Measurements from ENCODE around the gene RPS16. TPM values are rescaled to one million over a fixed set of nuclear protein-coding genes. Genes with fewer than 3 reads are reported as not detected.

The RPS16 gene
- total and polyA plus RNA-seq, 4 donors = 109 to 1,094 (median 218) TPM

DNA sequence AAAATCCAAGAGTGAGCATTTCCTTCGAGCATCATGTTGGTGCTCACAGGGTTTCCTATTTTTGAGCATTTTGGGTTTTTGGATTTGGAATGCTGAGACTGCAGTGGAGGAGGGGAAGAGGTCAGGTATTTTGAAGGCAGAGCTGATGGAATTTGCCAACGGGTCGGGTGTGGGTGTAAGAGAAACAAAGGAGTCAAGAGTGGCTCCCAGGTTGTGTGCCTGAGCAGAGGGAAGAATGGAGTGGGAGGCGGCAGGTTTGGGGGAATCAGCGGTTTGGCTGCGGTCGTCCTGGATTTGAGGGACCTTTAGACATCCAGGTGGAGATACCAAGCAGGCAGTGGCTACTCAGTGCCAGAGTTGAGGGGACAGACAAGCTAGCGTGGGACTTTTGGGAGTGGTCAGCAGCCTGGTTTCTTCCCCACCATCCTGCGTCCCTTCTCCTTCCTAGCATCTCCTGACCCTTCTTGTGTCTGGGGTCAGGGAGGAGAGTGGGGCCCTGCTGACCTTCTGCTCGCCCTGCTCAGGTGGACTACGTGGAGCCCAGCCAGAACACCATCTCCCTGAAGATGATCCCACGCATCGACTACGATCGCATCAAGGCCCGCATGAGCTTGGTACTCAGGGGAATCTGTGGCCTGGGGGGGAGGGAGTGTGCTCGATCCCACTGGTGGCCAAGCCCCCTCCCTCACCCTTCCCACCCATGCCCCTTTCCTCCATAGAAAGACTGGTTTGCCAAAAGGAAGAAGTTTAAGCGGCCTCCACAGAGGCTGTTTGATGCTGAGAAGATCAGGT is 30.4 kb upstream of the RPS16 start (continued):
- TF ChIP-seq ZBTB33 (IDR thresholded peaks at IDR 0.05) (no peak), MAX (IDR thresholded peaks at IDR 0.05) (no peak), RXRA (IDR thresholded peaks at IDR 0.05) (no peak)

GRCh38 chr19:39463403-39463802 is 27.7 kb upstream of the RPS16 start:
- TF ChIP-seq SP1 (IDR thresholded peaks at IDR 0.05) (no peak), MAX (IDR thresholded peaks at IDR 0.05) (no peak), RAD21 (IDR thresholded peaks at IDR 0.05) (no peak), HNF4A (conservative IDR thresholded peaks at IDR 0.05) (no peak), RXRA (IDR thresholded peaks at IDR 0.05) (no peak), NR2F2 (IDR thresholded peaks at IDR 0.05) (no peak), TAF1 (conservative IDR thresholded peaks at IDR 0.05) (no peak), EGR1 (IDR thresholded peaks at IDR 0.05; ENCODE audit: low read depth in 2 of 2) (no peak), HNF4G (IDR thresholded peaks at IDR 0.05) (no peak), CTCF (IDR thresholded peaks at IDR 0.05; ENCODE audit: low read depth, low read length, missing input control) (no peak), YY1 (IDR thresholded peaks at IDR 0.05) (no peak), GABPA (IDR thresholded peaks at IDR 0.05 in 1 of 2, conservative IDR thresholded peaks at IDR 0.05 in 1 of 2) (no peak), FOXA1 (IDR thresholded peaks at IDR 0.05) (no peak), ZBTB33 (IDR thresholded peaks at IDR 0.05) (no peak), FOXA2 (IDR thresholded peaks at IDR 0.05) (no peak), JUND (IDR thresholded peaks at IDR 0.05) (no peak)
- TF ChIP-seq, protein P1, sequence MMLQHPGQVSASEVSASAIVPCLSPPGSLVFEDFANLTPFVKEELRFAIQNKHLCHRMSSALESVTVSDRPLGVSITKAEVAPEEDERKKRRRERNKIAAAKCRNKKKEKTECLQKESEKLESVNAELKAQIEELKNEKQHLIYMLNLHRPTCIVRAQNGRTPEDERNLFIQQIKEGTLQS (IDR thresholded peaks at IDR 0.05) = no peak
- TF ChIP-seq, protein P2, sequence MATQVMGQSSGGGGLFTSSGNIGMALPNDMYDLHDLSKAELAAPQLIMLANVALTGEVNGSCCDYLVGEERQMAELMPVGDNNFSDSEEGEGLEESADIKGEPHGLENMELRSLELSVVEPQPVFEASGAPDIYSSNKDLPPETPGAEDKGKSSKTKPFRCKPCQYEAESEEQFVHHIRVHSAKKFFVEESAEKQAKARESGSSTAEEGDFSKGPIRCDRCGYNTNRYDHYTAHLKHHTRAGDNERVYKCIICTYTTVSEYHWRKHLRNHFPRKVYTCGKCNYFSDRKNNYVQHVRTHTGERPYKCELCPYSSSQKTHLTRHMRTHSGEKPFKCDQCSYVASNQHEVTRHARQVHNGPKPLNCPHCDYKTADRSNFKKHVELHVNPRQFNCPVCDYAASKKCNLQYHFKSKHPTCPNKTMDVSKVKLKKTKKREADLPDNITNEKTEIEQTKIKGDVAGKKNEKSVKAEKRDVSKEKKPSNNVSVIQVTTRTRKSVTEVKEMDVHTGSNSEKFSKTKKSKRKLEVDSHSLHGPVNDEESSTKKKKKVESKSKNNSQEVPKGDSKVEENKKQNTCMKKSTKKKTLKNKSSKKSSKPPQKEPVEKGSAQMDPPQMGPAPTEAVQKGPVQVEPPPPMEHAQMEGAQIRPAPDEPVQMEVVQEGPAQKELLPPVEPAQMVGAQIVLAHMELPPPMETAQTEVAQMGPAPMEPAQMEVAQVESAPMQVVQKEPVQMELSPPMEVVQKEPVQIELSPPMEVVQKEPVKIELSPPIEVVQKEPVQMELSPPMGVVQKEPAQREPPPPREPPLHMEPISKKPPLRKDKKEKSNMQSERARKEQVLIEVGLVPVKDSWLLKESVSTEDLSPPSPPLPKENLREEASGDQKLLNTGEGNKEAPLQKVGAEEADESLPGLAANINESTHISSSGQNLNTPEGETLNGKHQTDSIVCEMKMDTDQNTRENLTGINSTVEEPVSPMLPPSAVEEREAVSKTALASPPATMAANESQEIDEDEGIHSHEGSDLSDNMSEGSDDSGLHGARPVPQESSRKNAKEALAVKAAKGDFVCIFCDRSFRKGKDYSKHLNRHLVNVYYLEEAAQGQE (IDR thresholded peaks at IDR 0.05) = no peak
- Histone ChIP-seq H3K4me1 (ENCODE audit: control insufficient read depth in 4 of 4, insufficient read depth in 4 of 4, low read length in 3 of 4) (no peaks in the 10 kb centered on the region), H3K4me3 (ENCODE audit: low read depth in 1 of 3, low read length in 3 of 3) (no peak overlapping the region), H3K9me3 (ENCODE audit: control insufficient read depth in 4 of 4, low read length in 3 of 4) (no peaks in the 10 kb centered on the region), H3K27me3 (ENCODE audit: control insufficient read depth in 4 of 4, insufficient read depth in 4 of 4, low read length in 3 of 4) (no peaks in the 10 kb centered on the region), H3K36me3 (ENCODE audit: control insufficient read depth in 4 of 4, insufficient read depth in 3 of 4, low read depth in 1 of 4, low read length in 3 of 4) (peaks cover 30 to 83% (median 59%) of the 10 kb centered on the region in 4 donors), H3K27ac (ENCODE audit: low read depth in 1 of 2, low read length in 2 of 2) (no peak overlapping the region), H3K9ac (ENCODE audit: low read depth in 1 of 2, low read length in 2 of 2) (no peak overlapping the region)
- no peak for DNase-seq (ENCODE audit: low spot score)
- whole genome bisulfite sequencing = 91% methylated on average over 3 of the region's 3 CpGs

All from liver (tissue), 9 donors.